Measurements from ENCODE around the gene DSG3.

- TF ChIP-seq POLR2AphosphoS5 (IDR thresholded peaks at IDR 0.05) (no peak), CTCF (IDR thresholded peaks at IDR 0.05) (no peak), POLR2A (IDR thresholded peaks at IDR 0.05) (no peak), EP300 (IDR thresholded peaks at IDR 0.05) (no peak)
Measured at GRCh38 chr18:31398191-31398590, 49.4 kb upstream of the DSG3 start.

Measured in gastroesophageal sphincter (tissue), 3 donors.